ENCODE measurements around the gene BLACAT1. TPM values are rescaled to one million over a fixed set of nuclear protein-coding genes. Genes with fewer than 3 reads are reported as not detected.

The BLACAT1 gene
- total and polyA plus RNA-seq, 10 donors = 0.02 to 0.51 (median 0.24) TPM; not detected in 4

Small RNA genes within 50 kb of the gene (microRNA-seq; reads per million reads assigned to microRNA genes)
- gene MIR135B = 4.6 to 16.6 (median 11.3) reads per million in 3 donors

Small RNA genes within 50 kb of the gene (small RNA-seq; reads per million reads assigned to genes)
- gene MIR135B = 0 to 0.29 (median 0.08) reads per million in 4 donors

Other genes with a start within 250 kb of the BLACAT1 start
- 10 to 100 TPM; 12.8 to 24.3 (median 18.2) TPM for gene DSTYK, start 244.3 kb downstream of the BLACAT1 start, total RNA-seq
- gene DSTYK, start 244.3 kb downstream of the BLACAT1 start, polyA plus RNA-seq = 1 to 10 TPM; 2.2 to 5.0 (median 2.3) TPM
- gene TMCC2, start 228.1 kb downstream of the BLACAT1 start, total RNA-seq = 100 to 1,000 TPM in 1 of 7 donors, 10 to 100 TPM in 3, 1 to 10 TPM in 3; 2.9 to 146 (median 11.3) TPM
- 10 to 100 TPM in 1 of 3 donors, 1 to 10 TPM in 1, under 1 TPM in 1; 0.74 to 11.9 (median 1.2) TPM for gene TMCC2, start 228.1 kb downstream of the BLACAT1 start, polyA plus RNA-seq
- 10 to 100 TPM in 6 of 7 donors, 1 to 10 TPM in 1; 9.3 to 32.7 (median 20.0) TPM for gene NUAK2, start 134.3 kb downstream of the BLACAT1 start, total RNA-seq
- gene NUAK2, start 134.3 kb downstream of the BLACAT1 start, polyA plus RNA-seq = 1 to 10 TPM; 5.7 to 6.6 (median 5.8) TPM
- gene KLHDC8A, start 99.1 kb downstream of the BLACAT1 start, total RNA-seq = 1 to 10 TPM in 1 of 7 donors, under 1 TPM in 3, not detected in 3; 0.17 to 2.8 (median 0.62) TPM
- gene KLHDC8A, start 99.1 kb downstream of the BLACAT1 start, polyA plus RNA-seq = under 1 TPM; 0.26 to 0.48 (median 0.39) TPM
- gene LEMD1, start 34.0 kb downstream of the BLACAT1 start, total RNA-seq = not detected
- not detected for gene LEMD1, start 34.0 kb downstream of the BLACAT1 start, polyA plus RNA-seq
- gene CDK18, start 48.6 kb upstream of the BLACAT1 start, total RNA-seq = 10 to 100 TPM; 14.1 to 25.3 (median 22.4) TPM
- 10 to 100 TPM in 1 of 3 donors, 1 to 10 TPM in 2; 3.5 to 15.3 (median 5.5) TPM for gene CDK18, start 48.6 kb upstream of the BLACAT1 start, polyA plus RNA-seq
- gene ELK4, start 176.0 kb upstream of the BLACAT1 start, total RNA-seq = 100 to 1,000 TPM in 4 of 7 donors, 10 to 100 TPM in 3; 50.9 to 109 (median 102) TPM
- gene ELK4, start 176.0 kb upstream of the BLACAT1 start, polyA plus RNA-seq = 10 to 100 TPM in 1 of 3 donors, 1 to 10 TPM in 2; 8.5 to 12.5 (median 9.8) TPM
- gene SLC45A3, start 224.5 kb upstream of the BLACAT1 start, total RNA-seq = 10 to 100 TPM; 22.8 to 43.7 (median 30.4) TPM
- gene SLC45A3, start 224.5 kb upstream of the BLACAT1 start, polyA plus RNA-seq = 10 to 100 TPM; 16.8 to 41.5 (median 36.0) TPM

Measured in spleen (tissue), 11 donors.